Suprapubic skin (tissue), 4 donors: ENCODE results near the gene RALGPS1. TPM values are rescaled to one million over a fixed set of nuclear protein-coding genes. Genes with fewer than 3 reads are reported as not detected.

Experiments used
- DNase-seq, 2 donors: peaks; one replicate each; pipeline ENCODE4 v3.0.0-alpha.2; 2019; ENCODE audit warnings: low spot score in 2 of 2
- H3K27ac ChIP-seq: fragments of 200-600 bp; sonication (generic); one replicate; pipeline ENCODE4 v1.5.1; 2019
- H3K27me3 ChIP-seq: fragments of 200-600 bp; sonication (generic); one replicate; pipeline ENCODE4 v1.5.1; 2019
- H3K36me3 ChIP-seq: fragments of 200-600 bp; sonication (generic); one replicate; pipeline ENCODE4 v1.5.1; 2019
- H3K4me1 ChIP-seq: fragments of 200-600 bp; sonication (generic); one replicate; pipeline ENCODE4 v1.5.1; 2019
- H3K4me3 ChIP-seq: fragments of 200-600 bp; sonication (generic); one replicate; pipeline ENCODE4 v1.5.1; 2019; ENCODE audit warnings: mild to moderate bottlenecking
- H3K9me3 ChIP-seq: fragments of 200-600 bp; sonication (generic); one replicate; pipeline ENCODE4 v1.5.1; 2019
- CTCF ChIP-seq, 2 donors: fragments of 200-600 bp in 1 of 2; fragments of 450-650 bp in 1 of 2; sonication (generic) in 1 of 2; IDR thresholded peaks; one replicate each; pipeline ENCODE4 v1.5.1; 2016 to 2019; ENCODE audit warnings: antibody characterized with exemption in 2 of 2, mild to moderate bottlenecking in 1 of 2, moderate library complexity in 1 of 2
- EP300 ChIP-seq: sonication (generic); formaldehyde crosslinking; IDR thresholded peaks from one replicate; pipeline ENCODE4 v1.6.1; 2017; ENCODE audit warnings: antibody characterized with exemption
- POLR2A ChIP-seq, 2 donors: fragments of 450-650 bp; IDR thresholded peaks; one replicate each; pipeline ENCODE4 v1.6.1; 2017; ENCODE audit warnings: antibody characterized with exemption in 2 of 2, mild to moderate bottlenecking in 2 of 2, moderate library complexity in 2 of 2
- POLR2AphosphoS5 ChIP-seq, 3 donors: sonication (generic); formaldehyde crosslinking; IDR thresholded peaks; one replicate each; pipeline ENCODE4 v1.6.1; 2017; ENCODE audit warnings: antibody characterized with exemption in 3 of 3
- WGBS: methylation state at CpG from one replicate; pipeline ENCODE4 v1.1.5; 2018; 5-methylcytosine and 5-hydroxymethylcytosine counted together
- total RNA-seq, 4 donors: library from RNA; depleted of rRNA; stranded (reverse); fragments of >200 nt; gene quantifications; one replicate each; pipeline ENCODE4 v1.1.0, GENCODE V29; 2016

RALGPS1 gene
- total RNA-seq, 4 donors from 2014 or later, result 14.8 to 86.7 (median 21.4) TPM

- H3K4me3 ChIP-seq, result no peak overlapping the region
- H3K27ac ChIP-seq, result peak overlapping the region; percentile 79
- H3K27me3 ChIP-seq, result no peaks in the 10 kb centered on the region
- peaks cover 65% of the 10 kb centered on the region for H3K4me1 ChIP-seq
- DNase-seq, result no peak
- no peaks in the 10 kb centered on the region for H3K9me3 ChIP-seq
- TF ChIP-seq POLR2AphosphoS5 (IDR thresholded peaks at IDR 0.05) (no peak), CTCF (IDR thresholded peaks at IDR 0.05) (no peak), EP300 (no peak), POLR2A (IDR thresholded peaks at IDR 0.05) (no peak)
- WGBS, result 88% methylated on average over 2 of the region's 2 CpGs
- H3K36me3 ChIP-seq, result no peaks in the 10 kb centered on the region
Observed at GRCh38 chr9:127130235-127130634, 215.7 kb downstream of the RALGPS1 start.

GRCh38 chr9:127130661-127131538 lies 216.3 kb downstream of the RALGPS1 start:
- H3K4me3 ChIP-seq, result no peak overlapping the region
- 51% methylated on average over 10 of the region's 10 CpGs for WGBS
- no peaks in the 10 kb centered on the region for H3K27me3 ChIP-seq
- no peaks in the 10 kb centered on the region for H3K36me3 ChIP-seq
- peak; percentile 83 to 86 for DNase-seq
- H3K9me3 ChIP-seq, result no peaks in the 10 kb centered on the region
- peaks cover 65% of the 10 kb centered on the region for H3K4me1 ChIP-seq
- no peak for TF ChIP-seq CTCF (IDR thresholded peaks at IDR 0.05)
- no peak for TF ChIP-seq POLR2A (IDR thresholded peaks at IDR 0.05)
- TF ChIP-seq POLR2AphosphoS5 (IDR thresholded peaks at IDR 0.05), result peak in 2 of 3 donors; percentile 31 to 79
- no peak for TF ChIP-seq EP300
- H3K27ac ChIP-seq, result peak overlapping the region; percentile 79

GRCh38 chr9:127131871-127132270 lies 217.3 kb downstream of the RALGPS1 start:
- Histone ChIP-seq H3K4me1 (peaks cover 65% of the 10 kb centered on the region), H3K27me3 (no peaks in the 10 kb centered on the region), H3K4me3 (no peak overlapping the region), H3K36me3 (no peaks in the 10 kb centered on the region), H3K27ac (peak overlapping the region; percentile 79), H3K9me3 (no peaks in the 10 kb centered on the region)
- TF ChIP-seq EP300 (no peak), POLR2A (IDR thresholded peaks at IDR 0.05) (no peak), CTCF (IDR thresholded peaks at IDR 0.05) (no peak), POLR2AphosphoS5 (IDR thresholded peaks at IDR 0.05) (no peak)
- 74% methylated on average over 6 of the region's 6 CpGs for WGBS
- DNase-seq, result peak in 1 of 2 donors; percentile 62

GRCh38 chr9:127132375-127132774 lies 217.8 kb downstream of the RALGPS1 start:
- peak overlapping the region; percentile 79 for H3K27ac ChIP-seq
- WGBS, result 95% methylated on average over 4 of the region's 4 CpGs
- H3K36me3 ChIP-seq, result no peaks in the 10 kb centered on the region
- peaks cover 65% of the 10 kb centered on the region for H3K4me1 ChIP-seq
- H3K9me3 ChIP-seq, result no peaks in the 10 kb centered on the region
- no peak for TF ChIP-seq POLR2AphosphoS5 (IDR thresholded peaks at IDR 0.05)
- TF ChIP-seq EP300, result no peak
- no peak for TF ChIP-seq POLR2A (IDR thresholded peaks at IDR 0.05)
- no peak for TF ChIP-seq CTCF (IDR thresholded peaks at IDR 0.05)
- peak in 1 of 2 donors; percentile 70 for DNase-seq
- H3K4me3 ChIP-seq, result no peak overlapping the region
- H3K27me3 ChIP-seq, result no peaks in the 10 kb centered on the region

GRCh38 chr9:127132921-127133647 lies 218.5 kb downstream of the RALGPS1 start:
- TF ChIP-seq EP300, result no peak
- no peak for TF ChIP-seq POLR2A (IDR thresholded peaks at IDR 0.05)
- TF ChIP-seq POLR2AphosphoS5 (IDR thresholded peaks at IDR 0.05), result no peak
- no peak for TF ChIP-seq CTCF (IDR thresholded peaks at IDR 0.05)
- H3K36me3 ChIP-seq, result no peaks in the 10 kb centered on the region
- no peak overlapping the region for H3K4me3 ChIP-seq
- peak in 1 of 2 donors; percentile 77 for DNase-seq
- peak overlapping the region; percentile 81 for H3K27ac ChIP-seq
- H3K4me1 ChIP-seq, result peaks cover 65% of the 10 kb centered on the region
- H3K9me3 ChIP-seq, result no peaks in the 10 kb centered on the region
- no peaks in the 10 kb centered on the region for H3K27me3 ChIP-seq
- WGBS, result 63% methylated on average over 13 of the region's 15 CpGs
